LNCAP (cell line): ENCODE results near the gene PDZK1IP1.

Experiments
- CTCF ChIP-seq: fragments of 450-650 bp; IDR thresholded peaks from 2 replicates; pipeline ENCODE4 v1.5.1; 2017; ENCODE audit warnings: mild to moderate bottlenecking

The PDZK1IP1 gene

DNA sequence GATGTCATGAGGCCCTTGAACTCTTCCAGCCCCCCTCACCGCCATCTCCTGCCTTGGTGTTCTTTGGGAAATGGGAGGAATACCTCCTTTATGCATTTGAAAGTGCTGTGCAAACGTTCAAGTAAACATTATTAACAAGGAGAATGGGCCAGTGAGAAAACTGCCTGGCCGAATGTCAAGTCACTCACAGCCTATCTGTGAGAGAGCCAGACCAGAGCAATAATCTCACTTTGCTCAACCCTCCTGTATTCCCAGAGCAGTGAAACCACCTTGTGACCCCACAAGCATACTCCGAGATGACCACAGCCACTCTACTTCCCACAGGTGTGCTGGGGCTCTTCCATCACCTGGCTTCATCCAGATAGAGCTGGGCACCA is 37.0 kb upstream of the PDZK1IP1 start:
- TF ChIP-seq CTCF, result no peak

DNA sequence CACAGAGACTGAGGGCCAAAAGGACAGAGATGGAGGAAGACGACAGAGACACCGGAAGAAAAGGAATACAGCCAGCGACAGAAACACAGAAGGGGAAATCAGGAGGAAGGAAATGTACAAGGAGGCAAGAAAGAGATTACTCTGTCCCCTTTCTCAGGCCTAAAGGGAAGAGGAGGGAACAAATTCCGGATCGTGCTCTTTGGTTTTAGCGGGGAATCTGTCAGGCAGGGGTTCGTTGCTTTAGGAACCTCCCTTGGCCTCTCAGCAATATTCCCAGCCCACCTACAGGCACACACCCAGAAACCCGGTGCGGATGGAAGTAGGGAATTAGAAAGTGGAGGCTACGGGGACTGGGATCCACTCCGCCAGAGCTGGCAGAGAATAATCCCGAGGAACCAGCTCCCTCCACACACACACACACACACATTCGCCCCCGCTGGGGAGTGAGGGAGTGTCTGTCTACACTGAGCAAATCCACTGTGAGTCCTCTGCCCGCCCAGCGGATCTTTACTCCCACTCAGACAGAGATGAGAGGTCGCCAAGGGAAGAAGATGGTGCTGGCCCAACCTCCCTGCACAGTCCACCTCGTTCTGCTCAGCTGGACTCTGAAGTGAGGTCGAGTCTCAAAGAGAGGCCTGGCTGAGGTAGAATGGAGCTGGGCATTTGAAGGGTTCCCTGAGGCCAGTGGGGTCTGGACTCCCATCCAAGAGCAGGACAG is 36.4 kb upstream of the PDZK1IP1 start:
- TF ChIP-seq CTCF, result no peak

- TF ChIP-seq CTCF, result no peak
Measured at GRCh38 chr1:47225430-47226100, 35.7 kb upstream of the PDZK1IP1 start.

DNA sequence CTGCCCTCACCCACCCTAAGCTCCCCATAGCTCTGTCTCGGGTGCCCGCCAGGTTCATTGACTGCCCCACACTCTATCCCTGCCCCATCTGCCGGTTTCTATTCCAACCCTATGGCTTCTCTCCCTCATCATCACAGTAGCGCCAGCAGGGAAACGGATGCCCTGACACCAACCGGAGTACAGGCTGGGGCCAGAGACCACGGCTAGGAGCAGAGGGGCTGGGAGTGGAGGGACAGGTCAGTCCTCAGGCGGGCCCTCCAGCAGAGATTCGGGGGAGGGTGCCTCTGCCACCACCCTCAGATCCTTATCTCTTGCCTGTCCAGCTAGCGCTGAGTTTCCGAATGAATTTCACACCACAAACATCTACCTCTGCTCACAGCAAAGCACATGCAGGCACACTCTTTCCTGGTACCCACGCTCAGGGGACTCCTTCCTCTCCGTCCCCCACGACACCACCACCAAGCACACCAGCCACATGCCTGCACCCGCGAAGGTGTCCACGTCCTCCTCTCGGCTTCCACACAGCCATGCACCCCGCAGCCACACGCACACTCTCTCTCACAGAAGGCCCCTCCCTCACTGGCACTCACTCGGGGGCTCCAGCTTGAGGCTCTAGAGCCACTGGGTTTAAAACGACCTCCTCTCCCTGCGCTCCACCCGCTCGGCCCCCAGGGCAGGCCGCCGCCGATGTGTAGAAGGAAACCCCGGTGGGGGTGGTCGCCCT is 35.0 kb upstream of the PDZK1IP1 start:
- TF ChIP-seq CTCF, result no peak

- TF ChIP-seq CTCF, result no peak
Measured at GRCh38 chr1:47223921-47224675, 34.3 kb upstream of the PDZK1IP1 start.

DNA sequence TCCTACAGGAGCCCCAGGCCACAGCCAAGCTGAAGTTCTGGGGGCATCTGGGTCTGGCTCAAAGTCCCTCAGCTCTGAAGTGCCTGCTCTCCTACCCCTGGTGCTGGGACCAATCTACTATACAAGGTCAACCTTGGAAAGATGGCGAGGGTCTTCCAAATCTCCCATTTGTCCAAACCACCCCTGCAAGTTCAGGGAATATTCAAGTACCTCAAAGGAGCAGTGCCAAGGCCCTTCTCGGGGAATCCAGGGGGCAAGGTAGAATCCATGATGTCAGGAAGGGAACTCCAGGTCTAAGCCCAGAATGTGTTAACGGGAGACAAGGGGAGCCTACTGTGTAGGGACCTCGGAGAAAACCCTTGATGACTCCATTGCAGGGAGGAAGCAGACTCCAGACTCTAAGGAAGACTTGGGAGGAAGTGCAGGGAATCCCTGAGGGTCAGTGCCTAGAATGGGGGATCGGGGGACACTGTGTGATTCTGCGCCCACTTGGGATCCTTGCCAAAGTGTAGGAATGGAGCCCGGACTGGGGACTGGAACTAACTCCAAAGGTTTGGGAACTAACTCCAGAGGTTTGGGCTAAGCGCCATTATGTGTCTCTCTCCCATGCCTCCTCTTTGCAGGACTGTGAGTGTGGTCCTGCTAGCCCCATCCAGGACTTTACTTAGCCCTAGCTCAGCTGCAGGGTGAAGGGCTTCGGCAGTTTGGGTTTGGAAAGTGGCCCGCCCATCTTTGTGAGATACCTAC is 33.5 kb upstream of the PDZK1IP1 start:
- no peak for TF ChIP-seq CTCF

- TF ChIP-seq CTCF, result no peak
Measured at GRCh38 chr1:47222476-47222875, 32.6 kb upstream of the PDZK1IP1 start.
